ENCODE results near the gene ZNF2.

ZNF2 gene

DNA sequence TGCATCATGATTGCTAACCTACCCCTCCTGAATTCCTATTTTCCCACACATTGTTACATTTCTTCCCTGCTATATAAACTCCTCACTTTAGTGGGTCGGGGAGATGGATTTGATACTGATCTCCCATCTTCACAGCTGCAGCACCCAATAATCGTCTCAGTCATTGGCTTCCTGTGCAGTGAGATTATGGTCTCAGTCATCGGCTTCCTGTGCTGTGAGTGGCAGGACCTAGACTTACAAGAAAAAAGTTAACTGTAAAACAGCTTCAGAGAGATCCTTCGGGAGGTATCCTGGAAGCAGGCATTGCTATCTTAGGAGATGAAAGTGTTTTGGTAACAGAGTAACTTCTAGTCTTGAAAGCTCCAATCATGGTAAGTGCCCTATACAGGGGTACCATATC is 38.3 kb downstream of the ZNF2 start:
- no peak overlapping the region for H3K4me3 ChIP-seq (ENCODE audit: low read length)
- TF ChIP-seq, protein P1, sequence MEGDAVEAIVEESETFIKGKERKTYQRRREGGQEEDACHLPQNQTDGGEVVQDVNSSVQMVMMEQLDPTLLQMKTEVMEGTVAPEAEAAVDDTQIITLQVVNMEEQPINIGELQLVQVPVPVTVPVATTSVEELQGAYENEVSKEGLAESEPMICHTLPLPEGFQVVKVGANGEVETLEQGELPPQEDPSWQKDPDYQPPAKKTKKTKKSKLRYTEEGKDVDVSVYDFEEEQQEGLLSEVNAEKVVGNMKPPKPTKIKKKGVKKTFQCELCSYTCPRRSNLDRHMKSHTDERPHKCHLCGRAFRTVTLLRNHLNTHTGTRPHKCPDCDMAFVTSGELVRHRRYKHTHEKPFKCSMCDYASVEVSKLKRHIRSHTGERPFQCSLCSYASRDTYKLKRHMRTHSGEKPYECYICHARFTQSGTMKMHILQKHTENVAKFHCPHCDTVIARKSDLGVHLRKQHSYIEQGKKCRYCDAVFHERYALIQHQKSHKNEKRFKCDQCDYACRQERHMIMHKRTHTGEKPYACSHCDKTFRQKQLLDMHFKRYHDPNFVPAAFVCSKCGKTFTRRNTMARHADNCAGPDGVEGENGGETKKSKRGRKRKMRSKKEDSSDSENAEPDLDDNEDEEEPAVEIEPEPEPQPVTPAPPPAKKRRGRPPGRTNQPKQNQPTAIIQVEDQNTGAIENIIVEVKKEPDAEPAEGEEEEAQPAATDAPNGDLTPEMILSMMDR (conservative IDR thresholded peaks at IDR 0.05; ENCODE audit: low read depth, low read length): no peak
- no peak for DNase-seq (ENCODE audit: low read depth)

DNA sequence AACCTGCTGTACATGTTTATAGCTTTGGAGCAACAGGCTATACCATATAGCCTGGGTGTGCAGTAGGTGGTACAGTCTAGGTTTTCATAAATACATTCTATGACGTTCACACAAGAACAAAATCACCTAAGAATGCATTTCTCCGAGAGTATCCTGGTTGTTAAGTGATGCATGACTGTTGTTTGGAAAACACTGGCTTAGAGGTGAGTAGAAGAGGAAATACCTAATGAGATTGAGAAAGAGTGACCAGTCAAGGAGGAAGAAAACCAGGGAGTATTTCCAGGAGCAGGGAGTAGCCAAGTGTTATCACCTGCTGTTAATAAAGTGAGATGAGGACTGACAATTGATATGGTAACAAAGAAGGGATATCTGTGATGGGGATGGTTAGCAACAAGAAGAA is 38.8 kb downstream of the ZNF2 start:
- DNase-seq (ENCODE audit: low read depth): no peak
- TF ChIP-seq, protein P1 (conservative IDR thresholded peaks at IDR 0.05; ENCODE audit: low read depth, low read length): no peak
- no peak overlapping the region for H3K4me3 ChIP-seq (ENCODE audit: low read length)

DNA sequence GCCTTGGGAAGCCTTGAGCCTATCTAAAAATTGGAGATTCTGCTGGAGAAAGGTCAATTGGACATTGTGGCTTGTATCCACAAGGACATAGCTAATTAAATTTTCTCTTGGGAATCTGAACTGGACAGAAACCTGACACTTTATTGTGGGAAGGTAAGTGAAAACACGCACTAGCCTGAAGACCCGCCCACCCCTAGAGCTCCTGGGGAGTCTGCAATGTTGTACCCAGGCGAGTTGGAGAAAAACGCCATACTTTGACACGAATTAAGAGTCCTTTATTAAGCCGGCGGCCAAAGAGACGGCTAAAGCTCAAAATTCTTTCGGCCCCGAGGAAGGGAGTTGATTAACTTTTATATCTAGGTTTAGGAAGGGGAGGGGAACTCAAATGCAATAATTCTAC is 40.5 kb downstream of the ZNF2 start:
- peak overlapping the region; percentile 75 for H3K4me3 ChIP-seq (ENCODE audit: low read length)
- TF ChIP-seq, protein P1 (conservative IDR thresholded peaks at IDR 0.05; ENCODE audit: low read depth, low read length): no peak
- DNase-seq (ENCODE audit: low read depth): no peak

DNA sequence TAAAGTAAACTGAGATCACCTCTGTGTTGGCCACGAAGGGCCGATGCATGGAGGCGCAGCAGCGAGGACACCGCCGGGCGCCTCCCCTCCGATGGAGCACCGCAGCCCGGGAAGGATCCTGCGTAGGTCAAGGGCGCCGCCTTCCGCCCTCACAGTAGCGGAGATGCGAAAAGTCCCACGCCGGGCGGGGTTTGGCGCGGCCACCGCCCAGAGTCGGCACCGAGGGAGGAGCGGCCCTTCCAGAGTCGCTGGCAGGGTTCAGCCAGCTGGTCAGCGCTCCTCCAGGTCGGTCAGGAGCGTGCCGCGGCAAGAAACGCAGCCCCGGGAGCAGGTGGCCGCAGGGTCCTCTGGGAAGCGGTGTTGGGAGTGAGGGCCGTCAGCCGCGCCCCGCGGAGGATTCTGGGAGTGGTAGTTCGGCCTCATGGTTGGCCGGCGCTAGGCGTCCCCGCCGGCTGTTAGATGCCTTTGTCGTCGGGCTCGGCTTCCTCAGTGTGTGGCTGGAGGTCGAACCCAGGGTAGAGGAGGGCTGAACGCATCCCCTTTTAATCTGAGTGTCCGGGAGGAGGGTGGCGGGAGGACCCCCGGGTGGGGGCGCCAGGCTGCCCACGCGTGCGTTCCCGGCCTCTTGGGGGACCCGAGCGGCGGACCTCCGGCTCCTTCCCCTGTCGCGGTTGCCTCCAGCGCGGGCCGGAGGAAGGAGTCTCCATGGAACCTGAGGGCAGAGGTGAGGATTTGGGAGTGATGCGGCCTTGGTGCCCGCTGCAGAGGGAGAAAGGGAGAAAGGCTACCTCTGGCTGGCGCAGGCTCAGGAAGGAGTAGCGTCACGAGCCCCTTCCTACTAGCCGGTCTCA is 41.7 kb downstream of the ZNF2 start, which contains the start of gene ZNF892:
Gene ZNF892 (plus strand): TSS at position 411 of the 851 bp plus-strand sequence. CDS start 295 bp downstream, at position 706.
- DNase-seq (ENCODE audit: low read depth): peak; percentile 68
- H3K4me3 ChIP-seq (ENCODE audit: low read length): peak within 1 kb of the TSS; percentile 75
- TF ChIP-seq, protein P1 (conservative IDR thresholded peaks at IDR 0.05; ENCODE audit: low read depth, low read length): peak; percentile 33

DNA sequence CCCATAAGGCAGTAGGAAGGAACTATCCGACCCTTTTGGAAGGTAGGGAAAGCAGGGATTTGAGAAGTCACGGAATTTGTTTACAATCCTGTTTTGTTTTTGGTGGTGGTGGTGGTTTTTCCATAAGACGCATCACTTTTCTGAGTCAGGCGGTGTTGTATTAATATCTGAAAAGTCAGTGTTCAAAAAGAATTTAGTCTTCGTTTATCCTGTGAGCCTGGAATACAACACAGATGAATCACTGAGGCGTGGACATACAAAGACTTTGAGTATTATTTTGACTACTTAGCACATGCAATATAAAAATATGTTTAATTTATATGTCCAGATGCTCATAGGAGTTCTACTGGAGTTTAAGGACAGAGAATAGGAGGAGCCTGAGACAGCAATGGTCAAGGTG is 42.5 kb downstream of the ZNF2 start:
- peak overlapping the region; percentile 75 for H3K4me3 ChIP-seq (ENCODE audit: low read length)
- DNase-seq (ENCODE audit: low read depth): no peak
- TF ChIP-seq, protein P1 (conservative IDR thresholded peaks at IDR 0.05; ENCODE audit: low read depth, low read length): no peak

DNA sequence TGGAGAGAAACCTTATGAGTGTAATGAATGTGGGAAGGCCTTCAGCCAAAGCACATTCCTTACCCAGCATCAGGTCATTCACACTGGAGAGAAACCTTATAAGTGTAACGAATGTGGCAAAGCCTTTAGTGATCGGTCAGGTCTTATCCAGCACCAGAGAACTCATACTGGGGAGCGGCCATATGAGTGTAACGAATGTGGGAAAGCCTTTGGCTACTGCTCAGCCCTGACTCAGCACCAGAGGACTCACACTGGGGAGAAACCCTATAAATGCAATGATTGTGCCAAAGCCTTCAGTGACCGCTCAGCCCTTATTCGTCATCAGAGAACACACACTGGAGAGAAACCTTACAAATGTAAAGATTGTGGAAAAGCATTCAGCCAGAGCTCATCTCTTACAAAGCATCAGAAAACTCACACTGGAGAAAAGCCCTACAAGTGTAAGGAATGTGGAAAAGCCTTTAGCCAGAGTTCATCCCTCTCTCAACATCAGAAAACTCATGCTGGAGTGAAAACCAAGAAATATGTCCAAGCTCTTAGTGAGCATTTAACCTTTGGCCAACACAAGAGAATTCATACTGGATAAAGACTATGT is 49.5 kb downstream of the ZNF2 start:
- no peak overlapping the region for H3K4me3 ChIP-seq (ENCODE audit: low read length)
- DNase-seq (ENCODE audit: low read depth): no peak
- TF ChIP-seq, protein P1 (conservative IDR thresholded peaks at IDR 0.05; ENCODE audit: low read depth, low read length): no peak
